ENCODE measurements around the gene ANG.

- TF ChIP-seq EP300 (IDR thresholded peaks at IDR 0.05) (no peak), POLR2A (IDR thresholded peaks at IDR 0.05) (no peak)
- TF ChIP-seq, protein P1, sequence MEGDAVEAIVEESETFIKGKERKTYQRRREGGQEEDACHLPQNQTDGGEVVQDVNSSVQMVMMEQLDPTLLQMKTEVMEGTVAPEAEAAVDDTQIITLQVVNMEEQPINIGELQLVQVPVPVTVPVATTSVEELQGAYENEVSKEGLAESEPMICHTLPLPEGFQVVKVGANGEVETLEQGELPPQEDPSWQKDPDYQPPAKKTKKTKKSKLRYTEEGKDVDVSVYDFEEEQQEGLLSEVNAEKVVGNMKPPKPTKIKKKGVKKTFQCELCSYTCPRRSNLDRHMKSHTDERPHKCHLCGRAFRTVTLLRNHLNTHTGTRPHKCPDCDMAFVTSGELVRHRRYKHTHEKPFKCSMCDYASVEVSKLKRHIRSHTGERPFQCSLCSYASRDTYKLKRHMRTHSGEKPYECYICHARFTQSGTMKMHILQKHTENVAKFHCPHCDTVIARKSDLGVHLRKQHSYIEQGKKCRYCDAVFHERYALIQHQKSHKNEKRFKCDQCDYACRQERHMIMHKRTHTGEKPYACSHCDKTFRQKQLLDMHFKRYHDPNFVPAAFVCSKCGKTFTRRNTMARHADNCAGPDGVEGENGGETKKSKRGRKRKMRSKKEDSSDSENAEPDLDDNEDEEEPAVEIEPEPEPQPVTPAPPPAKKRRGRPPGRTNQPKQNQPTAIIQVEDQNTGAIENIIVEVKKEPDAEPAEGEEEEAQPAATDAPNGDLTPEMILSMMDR (IDR thresholded peaks at IDR 0.05): no peak
Measured at GRCh38 chr14:20733684-20734429, 45.3 kb downstream of the ANG start.
